Measurements from ENCODE around the gene KIF26A. TPM values are rescaled to one million over a fixed set of nuclear protein-coding genes. Genes with fewer than 3 reads are reported as not detected.

KIF26A gene
- total and polyA plus RNA-seq, 7 donors, result 0.99 to 3.2 (median 1.8) TPM

DNA sequence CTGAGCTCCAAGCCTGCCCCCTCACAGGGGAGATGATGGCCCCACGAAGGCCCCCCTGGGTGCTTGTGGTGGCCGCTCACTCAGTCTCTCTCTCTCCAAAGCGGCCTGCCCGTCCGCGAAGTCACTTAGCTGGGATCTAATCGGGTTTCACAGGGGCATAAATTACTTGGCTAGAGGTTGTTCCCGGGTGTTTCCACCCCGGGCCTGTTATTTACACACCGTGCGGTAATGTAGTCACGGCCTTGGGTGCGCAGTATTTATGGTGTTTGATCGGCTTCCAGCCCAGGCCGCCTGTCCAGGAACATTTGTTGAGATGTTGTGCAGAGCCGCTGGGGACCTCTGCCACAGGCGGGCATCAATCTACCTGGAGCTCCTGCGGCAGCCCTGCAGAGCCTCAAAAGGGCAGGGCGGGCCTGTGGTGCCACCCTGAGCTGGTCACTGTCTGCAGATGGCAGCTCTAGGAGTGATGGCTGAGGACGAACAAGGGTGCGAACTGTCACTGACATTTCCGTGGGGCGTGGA, 91.2 kb downstream of the KIF26A start:
- peaks cover 0 to 5% (median 2%) of the 10 kb centered on the region in 3 donors for H3K27me3 ChIP-seq (ENCODE audit: insufficient read depth in 3 of 3, low read length in 2 of 3)
- WGBS, 3 donors, result 71 to 78% (median 77%) methylated on average over 23 of the region's 23 CpGs
- no peak overlapping the region for H3K27ac ChIP-seq
- DNase-seq, result peak in 1 of 2 donors; percentile 25
- H3K9me3 ChIP-seq, result peaks cover 3% of the 10 kb centered on the region
- no peak for ATAC-seq
- TF ChIP-seq, protein P1, sequence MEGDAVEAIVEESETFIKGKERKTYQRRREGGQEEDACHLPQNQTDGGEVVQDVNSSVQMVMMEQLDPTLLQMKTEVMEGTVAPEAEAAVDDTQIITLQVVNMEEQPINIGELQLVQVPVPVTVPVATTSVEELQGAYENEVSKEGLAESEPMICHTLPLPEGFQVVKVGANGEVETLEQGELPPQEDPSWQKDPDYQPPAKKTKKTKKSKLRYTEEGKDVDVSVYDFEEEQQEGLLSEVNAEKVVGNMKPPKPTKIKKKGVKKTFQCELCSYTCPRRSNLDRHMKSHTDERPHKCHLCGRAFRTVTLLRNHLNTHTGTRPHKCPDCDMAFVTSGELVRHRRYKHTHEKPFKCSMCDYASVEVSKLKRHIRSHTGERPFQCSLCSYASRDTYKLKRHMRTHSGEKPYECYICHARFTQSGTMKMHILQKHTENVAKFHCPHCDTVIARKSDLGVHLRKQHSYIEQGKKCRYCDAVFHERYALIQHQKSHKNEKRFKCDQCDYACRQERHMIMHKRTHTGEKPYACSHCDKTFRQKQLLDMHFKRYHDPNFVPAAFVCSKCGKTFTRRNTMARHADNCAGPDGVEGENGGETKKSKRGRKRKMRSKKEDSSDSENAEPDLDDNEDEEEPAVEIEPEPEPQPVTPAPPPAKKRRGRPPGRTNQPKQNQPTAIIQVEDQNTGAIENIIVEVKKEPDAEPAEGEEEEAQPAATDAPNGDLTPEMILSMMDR (IDR thresholded peaks at IDR 0.05), result no peak
- H3K4me3 ChIP-seq, result no peak overlapping the region
- H3K4me1 ChIP-seq, result no peaks in the 10 kb centered on the region
- no peaks in the 10 kb centered on the region for H3K36me3 ChIP-seq (ENCODE audit: insufficient read depth in 1 of 2, low read depth in 1 of 2)
- intact Hi-C loops (cut with DNase I), result no loop called here

DNA sequence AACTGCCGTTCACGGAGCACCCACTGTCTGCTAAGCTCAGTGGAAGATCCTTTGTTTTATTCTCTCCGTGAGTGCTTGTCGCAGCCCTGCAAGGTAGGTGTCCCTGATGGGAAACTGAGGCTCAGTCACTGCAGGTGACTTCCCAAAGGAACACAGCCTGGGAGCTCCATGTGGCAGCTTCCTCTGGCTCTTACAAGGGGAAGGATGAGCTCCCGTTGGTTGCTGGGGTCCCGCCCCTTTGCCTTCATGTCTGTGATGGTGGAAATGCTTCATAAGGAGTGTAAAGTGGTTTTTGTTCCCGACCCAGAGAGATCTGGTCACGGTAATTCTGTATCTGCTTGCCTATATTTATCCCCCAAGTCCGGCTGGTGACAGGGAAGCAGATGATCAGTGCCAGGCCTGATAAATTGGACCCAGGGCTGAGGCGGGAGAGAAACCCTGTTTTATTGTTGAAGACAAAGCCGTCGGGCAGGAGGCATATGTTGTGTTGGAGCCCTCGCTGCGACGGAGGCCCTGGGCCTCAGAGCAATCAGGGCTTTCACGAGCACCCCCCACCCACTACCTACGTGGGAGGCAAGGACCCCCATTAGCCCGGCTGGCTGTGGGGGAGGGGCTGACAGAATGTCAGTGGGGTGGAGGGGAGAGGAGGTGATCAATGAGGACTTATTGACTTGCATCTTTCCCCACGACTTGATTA, 91.9 kb downstream of the KIF26A start:
- H3K4me3 ChIP-seq, result no peak overlapping the region
- H3K9me3 ChIP-seq, result peaks cover 4% of the 10 kb centered on the region
- H3K27ac ChIP-seq, result no peak overlapping the region
- intact Hi-C loops (cut with DNase I), result no loop called here
- H3K27me3 ChIP-seq (ENCODE audit: insufficient read depth in 3 of 3, low read length in 2 of 3), result peaks cover 0 to 4% (median 0%) of the 10 kb centered on the region in 3 donors
- H3K36me3 ChIP-seq (ENCODE audit: insufficient read depth in 1 of 2, low read depth in 1 of 2), result no peaks in the 10 kb centered on the region
- TF ChIP-seq, protein P1 (IDR thresholded peaks at IDR 0.05), result no peak
- no peaks in the 10 kb centered on the region for H3K4me1 ChIP-seq
- DNase-seq (peak in 1 of 2 donors; percentile 15), ATAC-seq (no peak)
- 63 to 75% (median 69%) methylated on average over 19 of the region's 19 CpGs for WGBS, 3 donors

Other genes with a start within 250 kb of the KIF26A start
- 1 to 10 TPM in 1 of 4 donors, under 1 TPM in 3; 0.29 to 1.3 (median 0.59) TPM for gene TDRD9, start 210.1 kb upstream of the KIF26A start, total RNA-seq
- gene TDRD9, start 210.1 kb upstream of the KIF26A start, polyA plus RNA-seq, result under 1 TPM; 0.13 to 0.31 (median 0.18) TPM
- not detected for gene RD3L, start 196.1 kb upstream of the KIF26A start, total RNA-seq
- not detected for gene RD3L, start 196.1 kb upstream of the KIF26A start, polyA plus RNA-seq
- gene ASPG, start 52.9 kb upstream of the KIF26A start, total RNA-seq, result under 1 TPM in 3 of 4 donors, not detected in 1; 0.15 to 0.84 (median 0.51) TPM
- gene ASPG, start 52.9 kb upstream of the KIF26A start, polyA plus RNA-seq, result under 1 TPM; 0.04 to 0.61 (median 0.06) TPM

Measured in psoas muscle (tissue), 8 donors.